Colonic mucosa (tissue), 4 donors: Measurements from ENCODE around the gene PHTF2. TPM values are rescaled to one million over a fixed set of nuclear protein-coding genes. Genes with fewer than 3 reads are reported as not detected.

ENCODE experiments used
- DNase-seq: peaks from one replicate; pipeline ENCODE4 v3.0.0-alpha.2; 2020
- H3K27ac ChIP-seq: fragments of 200-600 bp; one replicate; pipeline ENCODE4 v1.8.0; 2021
- H3K27me3 ChIP-seq: fragments of 200-600 bp; one replicate; pipeline ENCODE4 v1.8.0; 2021
- H3K36me3 ChIP-seq: fragments of 200-600 bp; one replicate; pipeline ENCODE4 v1.8.0; 2021
- H3K4me1 ChIP-seq: fragments of 200-600 bp; one replicate; pipeline ENCODE4 v1.8.0; 2021; ENCODE audit warnings: mild to moderate bottlenecking
- H3K4me3 ChIP-seq: fragments of 200-600 bp; one replicate; pipeline ENCODE4 v1.8.0; 2021
- H3K9ac ChIP-seq, 2 donors: one replicate each; pipeline ENCODE4 v1.7.0; 2013; ENCODE audit warnings: control low read depth in 2 of 2, low read depth in 2 of 2, low read length in 2 of 2
- H3K9me3 ChIP-seq: fragments of 200-600 bp; one replicate; pipeline ENCODE4 v1.8.0; 2021
- CTCF ChIP-seq: fragments of 200-600 bp; IDR thresholded peaks from one replicate; pipeline ENCODE4 v1.8.0; 2022; ENCODE audit warnings: antibody characterized with exemption, mild to moderate bottlenecking
- intact Hi-C: fragments of 100-400 bp; cut with DNase I; formaldehyde crosslinking; loops from one replicate; pipeline ENCODE4 v1.14.1; 2022
- total RNA-seq, 2 donors: library from RNA; stranded (reverse); fragmentation: NEBNext Ultra II Directional in 1 of 2; extraction: Animal tissue kit (Norgen Biotek cat#: 25700) in 1 of 2; gene quantifications; one replicate each; pipeline ENCODE4 v1.2.1, GENCODE V29; 2021
- donor health status: healthy.
- donor health status: DM: no; HTN: no; CAD: no.
- donor health status: DM: no; HTN: no; CAD: no.

PHTF2 gene
- total RNA-seq, 2 donors from 2014 or later, result 9.7 to 13.9 TPM

GRCh38 chr7:77887567-77887966 lies 89.0 kb downstream of the PHTF2 start:
- no peak overlapping the region for H3K27ac ChIP-seq
- intact Hi-C loops, result no loop called here

GRCh38 chr7:77888998-77889397 lies 90.4 kb downstream of the PHTF2 start:
- Histone ChIP-seq H3K9ac (no peak overlapping the region), H3K27ac (no peak overlapping the region), H3K4me3 (no peak overlapping the region), H3K36me3 (no peaks in the 10 kb centered on the region), H3K4me1 (no peaks in the 10 kb centered on the region), H3K9me3 (no peaks in the 10 kb centered on the region), H3K27me3 (no peaks in the 10 kb centered on the region)
- intact Hi-C loops, result no loop called here
- no peak for DNase-seq
- no peak for TF ChIP-seq CTCF

More at GRCh38 chr7:77887567-77887966, 89.0 kb downstream of the PHTF2 start:
- no peak for DNase-seq
- no peaks in the 10 kb centered on the region for H3K27me3 ChIP-seq
- H3K4me1 ChIP-seq, result no peaks in the 10 kb centered on the region
- no peak overlapping the region for H3K9ac ChIP-seq
- no peaks in the 10 kb centered on the region for H3K36me3 ChIP-seq
- H3K9me3 ChIP-seq, result no peaks in the 10 kb centered on the region
- TF ChIP-seq CTCF, result no peak
- H3K4me3 ChIP-seq, result no peak overlapping the region

- intact Hi-C loops, result no loop called here
- H3K27ac ChIP-seq, result no peak overlapping the region
- no peaks in the 10 kb centered on the region for H3K9me3 ChIP-seq
- H3K4me3 ChIP-seq, result no peak overlapping the region
- H3K27me3 ChIP-seq, result no peaks in the 10 kb centered on the region
- DNase-seq, result no peak
- no peaks in the 10 kb centered on the region for H3K4me1 ChIP-seq
- TF ChIP-seq CTCF, result no peak
- no peaks in the 10 kb centered on the region for H3K36me3 ChIP-seq
- no peak overlapping the region for H3K9ac ChIP-seq
Observed at GRCh38 chr7:77893813-77894212, 95.2 kb downstream of the PHTF2 start.

- no peaks in the 10 kb centered on the region for H3K4me1 ChIP-seq
- no peak overlapping the region for H3K4me3 ChIP-seq
- DNase-seq, result no peak
- no peak overlapping the region for H3K27ac ChIP-seq
- intact Hi-C loops, result no loop called here
- no peak overlapping the region for H3K9ac ChIP-seq
- H3K36me3 ChIP-seq, result no peaks in the 10 kb centered on the region
- TF ChIP-seq CTCF, result no peak
- no peaks in the 10 kb centered on the region for H3K27me3 ChIP-seq
- H3K9me3 ChIP-seq, result no peaks in the 10 kb centered on the region
Observed at GRCh38 chr7:77894574-77895091, 96.1 kb downstream of the PHTF2 start.

GRCh38 chr7:77895905-77896304 lies 97.3 kb downstream of the PHTF2 start:
- intact Hi-C loops, result no loop called here
- TF ChIP-seq CTCF, result no peak
- H3K9me3 ChIP-seq, result no peaks in the 10 kb centered on the region
- DNase-seq, result no peak
- no peak overlapping the region for H3K4me3 ChIP-seq
- no peaks in the 10 kb centered on the region for H3K4me1 ChIP-seq
- H3K27ac ChIP-seq, result no peak overlapping the region
- H3K9ac ChIP-seq, result no peak overlapping the region
- no peaks in the 10 kb centered on the region for H3K27me3 ChIP-seq
- no peaks in the 10 kb centered on the region for H3K36me3 ChIP-seq
